ENCODE results near the gene CACNG7. TPM values are rescaled to one million over a fixed set of nuclear protein-coding genes. Genes with fewer than 3 reads are reported as not detected.

The CACNG7 gene
- not detected for total RNA-seq (2021; ENCODE audit: unreplicated experiment)
- 0.07 and 0.10 TPM in 2 replicates for polyA plus RNA-seq (2012)
- Bru-seq, nascent RNA, result percentile 13 among the genes with signal in this experiment
- BruChase-seq, experiment 1, labeled RNA remaining after a 6-hour chase, result percentile 7 among the genes with signal in this experiment
- BruChase-seq, experiment 2, labeled RNA remaining after a 2-hour chase, result percentile 13 among the genes with signal in this experiment
- long read RNA-seq, result 0 reads

DNA sequence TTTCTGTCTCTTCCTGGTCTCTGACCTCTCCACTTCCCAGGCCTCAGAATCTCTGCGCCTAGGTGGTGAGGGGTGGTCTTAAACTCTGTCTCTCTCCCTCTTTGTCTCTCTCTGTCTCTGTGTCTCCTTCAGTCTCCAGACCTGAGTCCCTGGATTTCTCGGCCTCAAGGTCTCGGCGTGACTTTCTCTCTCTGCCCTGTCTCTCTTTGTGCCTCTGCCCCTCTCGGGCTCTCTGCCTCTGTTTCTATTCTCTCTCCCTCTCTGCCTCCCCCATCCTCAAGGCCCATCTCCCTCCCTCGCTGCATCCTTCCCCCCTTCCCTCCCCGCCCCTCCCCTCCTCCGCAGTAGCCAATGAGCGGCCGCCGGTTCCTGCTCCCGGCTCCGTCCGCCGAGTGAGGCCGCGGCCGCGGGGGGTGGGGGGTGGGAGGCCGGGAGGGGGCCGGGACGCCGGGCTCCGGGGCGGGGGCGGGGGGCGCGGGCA lies at the start of gene CACNG7:
Gene CACNG7, plus strand, starts transcription at position 344 of the 481 bp plus-strand sequence. CDS start 3,554 bp downstream, outside the sequence.
- no peak within 1 kb of the TSS; a peak in 1 of 4 replicates for H3K4me3 ChIP-seq (replicated peaks in 1 of 2; ENCODE audit: low read depth in 1 of 2, low read length in 2 of 2)
- ChIA-PET CTCF (no interaction called here), RAD21 (ENCODE audit: low non-redundant PET in 1 of 2, low total read pairs in 2 of 2, uncharacterized antibody in 2 of 2, unreplicated experiment in 2 of 2) (no interaction called here), POLR2A (no interaction called here)
- H3K9me2 ChIP-seq (ENCODE audit: insufficient read depth), result no peaks in the 10 kb centered on the region
- no peaks in the 10 kb centered on the region for H3K36me3 ChIP-seq (ENCODE audit: control insufficient read depth in 1 of 2, insufficient read depth in 2 of 2, low read length in 2 of 2)
- no peak within 1 kb of the TSS for H2AFZ ChIP-seq (ENCODE audit: low read depth, low read length, poor library complexity, severe bottlenecking)
- H3K9me3 ChIP-seq (ENCODE audit: control insufficient read depth in 1 of 2, insufficient read depth in 1 of 2, low read depth in 1 of 2, low read length in 2 of 2), result no peaks in the 10 kb centered on the region
- no peak within 1 kb of the TSS for H3K27ac ChIP-seq (ENCODE audit: low read depth, low read length)
- TF ChIP-seq, protein P1, sequence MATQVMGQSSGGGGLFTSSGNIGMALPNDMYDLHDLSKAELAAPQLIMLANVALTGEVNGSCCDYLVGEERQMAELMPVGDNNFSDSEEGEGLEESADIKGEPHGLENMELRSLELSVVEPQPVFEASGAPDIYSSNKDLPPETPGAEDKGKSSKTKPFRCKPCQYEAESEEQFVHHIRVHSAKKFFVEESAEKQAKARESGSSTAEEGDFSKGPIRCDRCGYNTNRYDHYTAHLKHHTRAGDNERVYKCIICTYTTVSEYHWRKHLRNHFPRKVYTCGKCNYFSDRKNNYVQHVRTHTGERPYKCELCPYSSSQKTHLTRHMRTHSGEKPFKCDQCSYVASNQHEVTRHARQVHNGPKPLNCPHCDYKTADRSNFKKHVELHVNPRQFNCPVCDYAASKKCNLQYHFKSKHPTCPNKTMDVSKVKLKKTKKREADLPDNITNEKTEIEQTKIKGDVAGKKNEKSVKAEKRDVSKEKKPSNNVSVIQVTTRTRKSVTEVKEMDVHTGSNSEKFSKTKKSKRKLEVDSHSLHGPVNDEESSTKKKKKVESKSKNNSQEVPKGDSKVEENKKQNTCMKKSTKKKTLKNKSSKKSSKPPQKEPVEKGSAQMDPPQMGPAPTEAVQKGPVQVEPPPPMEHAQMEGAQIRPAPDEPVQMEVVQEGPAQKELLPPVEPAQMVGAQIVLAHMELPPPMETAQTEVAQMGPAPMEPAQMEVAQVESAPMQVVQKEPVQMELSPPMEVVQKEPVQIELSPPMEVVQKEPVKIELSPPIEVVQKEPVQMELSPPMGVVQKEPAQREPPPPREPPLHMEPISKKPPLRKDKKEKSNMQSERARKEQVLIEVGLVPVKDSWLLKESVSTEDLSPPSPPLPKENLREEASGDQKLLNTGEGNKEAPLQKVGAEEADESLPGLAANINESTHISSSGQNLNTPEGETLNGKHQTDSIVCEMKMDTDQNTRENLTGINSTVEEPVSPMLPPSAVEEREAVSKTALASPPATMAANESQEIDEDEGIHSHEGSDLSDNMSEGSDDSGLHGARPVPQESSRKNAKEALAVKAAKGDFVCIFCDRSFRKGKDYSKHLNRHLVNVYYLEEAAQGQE (IDR thresholded peaks at IDR 0.05; ENCODE audit: low read depth), result no peak
- TF ChIP-seq EZH2 (IDR thresholded peaks at IDR 0.05), result no peak
- TF ChIP-seq ZBTB33 (IDR thresholded peaks at IDR 0.05; ENCODE audit: extremely low read depth, insufficient replicate concordance, low read length), result no peak
- TF ChIP-seq, protein P2, sequence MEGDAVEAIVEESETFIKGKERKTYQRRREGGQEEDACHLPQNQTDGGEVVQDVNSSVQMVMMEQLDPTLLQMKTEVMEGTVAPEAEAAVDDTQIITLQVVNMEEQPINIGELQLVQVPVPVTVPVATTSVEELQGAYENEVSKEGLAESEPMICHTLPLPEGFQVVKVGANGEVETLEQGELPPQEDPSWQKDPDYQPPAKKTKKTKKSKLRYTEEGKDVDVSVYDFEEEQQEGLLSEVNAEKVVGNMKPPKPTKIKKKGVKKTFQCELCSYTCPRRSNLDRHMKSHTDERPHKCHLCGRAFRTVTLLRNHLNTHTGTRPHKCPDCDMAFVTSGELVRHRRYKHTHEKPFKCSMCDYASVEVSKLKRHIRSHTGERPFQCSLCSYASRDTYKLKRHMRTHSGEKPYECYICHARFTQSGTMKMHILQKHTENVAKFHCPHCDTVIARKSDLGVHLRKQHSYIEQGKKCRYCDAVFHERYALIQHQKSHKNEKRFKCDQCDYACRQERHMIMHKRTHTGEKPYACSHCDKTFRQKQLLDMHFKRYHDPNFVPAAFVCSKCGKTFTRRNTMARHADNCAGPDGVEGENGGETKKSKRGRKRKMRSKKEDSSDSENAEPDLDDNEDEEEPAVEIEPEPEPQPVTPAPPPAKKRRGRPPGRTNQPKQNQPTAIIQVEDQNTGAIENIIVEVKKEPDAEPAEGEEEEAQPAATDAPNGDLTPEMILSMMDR (IDR thresholded peaks at IDR 0.05 in 2 of 3, conservative IDR thresholded peaks at IDR 0.05 in 1 of 3; ENCODE audit: borderline replicate concordance in 1 of 3, insufficient read depth in 1 of 3, low read depth in 2 of 3, low read length in 2 of 3), result no peak
- no peak for TF ChIP-seq MAX (IDR thresholded peaks at IDR 0.05)
- TF ChIP-seq CEBPB (IDR thresholded peaks at IDR 0.05; ENCODE audit: low read depth), result no peak
- TF ChIP-seq YY1 (IDR thresholded peaks at IDR 0.05; ENCODE audit: extremely low read depth, insufficient replicate concordance, low read depth, low read length), result no peak
- no peak for TF ChIP-seq ELF1 (IDR thresholded peaks at IDR 0.05; ENCODE audit: borderline replicate concordance, low read depth)
- H3K9ac ChIP-seq (ENCODE audit: low read length), result no peak within 1 kb of the TSS
- DNase-seq (ENCODE audit: low read depth, low spot score) (no peak), ATAC-seq (no peak)
- intact Hi-C loops (cut with micrococcal nuclease), result loop anchor here (5.0 kb wide), 1 partner anchor 113 kb away; no protein-coding TSS in a partner anchor
- no TSS peak for BruUV-seq (replicated peaks)
- no peaks in the 10 kb centered on the region for H3K79me2 ChIP-seq (ENCODE audit: insufficient read depth, low read length)
- no peaks in the 10 kb centered on the region for H4K20me1 ChIP-seq (ENCODE audit: insufficient read depth)
- peaks cover 0 to 12% of the 10 kb centered on the region in 2 experiments; a peak in 2 of 4 replicates for H3K4me1 ChIP-seq (ENCODE audit: control insufficient read depth in 1 of 2, insufficient read depth in 2 of 2, low read length in 2 of 2)
- peaks cover 14% of the 10 kb centered on the region; the same call in 1 of the 2 replicates for H3K27me3 ChIP-seq (ENCODE audit: insufficient read depth, low read length)
- peak within 1 kb of the TSS; percentile 8; the same call in 1 of the 2 replicates for H3K4me2 ChIP-seq (ENCODE audit: low read length)

Measured in HCT116 (cell line).